Measurements from ENCODE around the gene ZNRD2.

ZNRD2 gene

GRCh38 chr11:65538915-65539743 is 31.1 kb upstream of the ZNRD2 start:
- FAIRE-seq = no peak

GRCh38 chr11:65539744-65540289 is 30.5 kb upstream of the ZNRD2 start:
- FAIRE-seq = no peak

GRCh38 chr11:65540290-65541092 is 29.8 kb upstream of the ZNRD2 start:
- no peak for FAIRE-seq

DNA sequence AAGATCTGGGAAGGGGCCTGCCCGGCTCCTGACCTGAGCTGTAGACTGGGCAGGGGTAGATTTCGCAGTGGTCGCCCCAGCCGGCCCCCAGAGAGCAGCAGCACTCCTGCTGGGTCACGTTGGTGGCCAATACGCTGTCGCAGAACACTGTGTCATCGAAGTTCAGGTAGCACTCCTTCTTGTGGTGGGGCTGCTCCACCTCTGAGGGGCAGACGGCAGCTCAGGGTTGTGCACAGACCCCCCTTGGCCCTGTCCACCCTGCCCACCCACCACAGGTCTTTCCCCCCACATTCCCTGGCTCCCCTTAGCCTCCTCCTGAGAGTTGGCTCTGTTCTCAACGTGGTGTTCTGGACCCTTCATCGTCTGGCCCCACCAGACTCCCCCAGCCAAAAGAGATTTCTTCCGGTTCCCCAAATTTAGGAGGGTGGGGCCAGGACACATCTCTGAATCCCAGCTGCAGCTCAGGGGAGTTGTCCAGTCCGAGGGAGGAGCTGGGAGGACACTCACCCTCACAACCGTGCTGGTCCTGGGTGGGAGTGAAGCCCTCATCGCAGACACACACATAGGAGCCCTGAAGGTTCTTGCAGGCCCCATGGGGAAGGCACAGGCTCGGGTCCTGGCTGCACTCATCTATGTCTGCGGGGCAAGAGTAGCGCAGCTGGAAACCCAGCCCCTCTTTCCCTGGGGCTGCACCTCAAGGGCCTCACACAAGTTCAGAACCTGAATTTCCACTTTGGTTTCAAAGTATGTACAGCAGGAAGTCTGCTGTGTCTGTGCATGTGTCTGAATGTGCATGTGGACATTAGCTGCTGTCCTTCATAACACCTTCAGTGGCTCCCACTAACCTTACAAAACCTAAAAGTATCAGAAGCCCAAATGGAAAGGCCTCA is 28.9 kb upstream of the ZNRD2 start:
- no peak for FAIRE-seq

DNA sequence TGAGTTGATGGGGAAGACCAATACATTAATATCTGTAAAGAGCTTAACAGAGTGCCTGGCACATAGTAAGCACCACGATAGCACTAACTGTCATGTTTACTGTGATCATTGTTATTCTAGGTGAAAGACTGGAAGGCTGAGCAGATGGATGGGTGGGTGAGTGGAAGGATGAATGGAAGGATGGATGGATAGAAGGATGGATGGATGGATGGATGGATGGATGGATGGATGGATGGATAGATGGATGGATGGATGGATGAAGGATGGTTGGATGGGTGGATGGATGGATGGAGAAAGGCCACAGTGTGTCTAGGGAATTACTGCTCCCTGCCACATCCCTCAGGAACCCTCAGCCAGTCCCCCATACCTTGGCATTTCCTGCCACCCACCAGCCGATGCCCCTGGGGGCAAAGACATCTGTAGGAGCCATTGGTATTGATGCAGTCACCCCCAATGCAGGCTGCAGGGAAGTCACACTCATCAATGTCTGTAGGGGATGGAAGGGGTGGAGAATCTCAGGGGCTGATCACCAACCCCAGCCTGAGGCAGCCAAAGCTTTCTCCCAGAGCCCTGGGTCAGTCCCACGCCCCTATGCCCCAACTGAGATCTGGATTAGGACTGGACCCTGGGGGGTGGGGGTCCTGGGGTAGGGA is 27.4 kb upstream of the ZNRD2 start:
- no peak for FAIRE-seq

DNA sequence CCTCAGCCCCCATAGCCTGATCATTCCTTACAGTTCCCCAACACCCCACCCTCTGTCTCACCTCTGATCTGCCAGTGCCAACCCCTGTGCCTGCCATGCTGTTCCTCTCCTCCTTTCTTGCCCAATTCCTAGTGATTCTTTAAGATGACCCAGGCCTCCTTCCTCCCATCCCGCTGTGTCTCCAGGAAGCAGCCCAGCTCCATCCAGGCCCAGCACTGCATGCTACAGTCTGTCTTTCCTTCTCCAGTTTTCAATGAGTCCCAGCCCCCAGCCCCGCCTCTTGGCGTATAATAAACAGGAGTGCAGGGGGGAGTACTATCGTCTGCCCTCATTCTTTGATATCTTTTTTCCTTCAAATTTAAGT is 24.4 kb upstream of the ZNRD2 start:
- FAIRE-seq = no peak

DNA sequence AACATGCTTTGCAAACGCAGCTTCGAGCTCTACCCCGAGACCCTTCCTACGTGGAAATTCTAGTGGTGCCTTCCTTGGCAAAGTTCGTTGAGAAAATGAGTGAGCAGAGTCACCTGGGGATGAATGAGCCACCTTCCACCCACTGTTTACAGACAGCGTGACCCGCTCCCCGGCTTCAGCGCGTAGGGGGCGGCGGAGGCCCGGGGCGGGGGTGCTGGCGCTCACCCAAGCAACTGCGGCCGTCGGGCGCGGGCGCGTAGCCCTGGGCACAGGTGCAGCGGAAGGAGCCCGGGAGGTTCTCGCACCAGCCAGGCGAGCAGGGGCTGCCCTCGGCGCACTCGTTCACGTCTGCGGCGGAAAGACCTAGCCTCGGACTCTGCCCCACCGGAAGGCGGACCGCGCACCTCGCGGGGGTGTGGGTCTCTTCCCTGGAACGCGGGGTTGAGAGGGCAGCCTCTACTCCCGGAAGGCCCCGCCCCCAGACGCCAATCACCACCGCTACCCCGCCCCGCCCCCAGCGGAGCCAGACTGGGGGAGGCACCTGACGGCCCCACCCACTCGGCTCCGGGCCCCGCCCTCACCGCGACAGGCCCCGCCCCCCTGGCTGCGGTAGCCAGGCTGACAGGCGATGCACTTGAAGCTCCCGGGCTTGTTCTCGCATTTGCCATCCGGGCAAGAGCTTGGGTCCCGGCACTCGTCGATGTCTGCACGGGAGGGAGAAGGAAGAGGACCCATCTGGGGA is 23.9 kb upstream of the ZNRD2 start:
- FAIRE-seq = no peak

DNA sequence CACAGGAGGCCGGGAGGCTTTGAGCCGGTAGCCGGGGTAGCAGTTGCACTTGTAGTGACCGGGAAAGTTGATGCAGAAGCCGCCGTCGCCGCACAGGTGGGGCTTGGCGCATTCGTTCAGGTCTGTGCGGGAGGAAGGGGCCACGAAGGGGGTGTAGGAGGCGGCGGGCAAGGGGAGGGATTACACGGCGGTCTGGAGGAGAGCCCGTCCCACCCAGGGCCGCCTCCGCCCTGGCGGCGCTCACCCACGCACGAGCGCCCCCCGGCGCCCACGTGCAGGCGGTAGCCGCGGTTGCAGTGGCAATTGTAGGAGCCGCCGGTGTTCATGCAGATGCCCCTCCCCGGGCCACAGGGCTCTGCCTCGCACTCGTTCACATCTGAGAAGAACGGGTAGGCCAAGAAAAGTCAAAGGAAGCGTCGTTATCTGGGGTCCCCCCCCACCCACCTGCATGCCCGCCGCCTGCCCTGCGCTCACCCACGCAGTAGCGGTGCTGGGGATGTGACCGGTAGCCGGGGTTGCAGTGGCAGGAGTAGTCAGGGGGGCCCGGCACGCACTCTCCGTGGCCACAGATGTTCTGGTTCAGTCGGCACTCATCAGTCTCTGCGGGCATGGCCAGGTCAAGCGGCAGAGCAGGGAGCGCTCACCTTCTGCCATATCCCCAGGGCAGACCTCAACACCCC is 22.7 kb upstream of the ZNRD2 start:
- FAIRE-seq = no peak

GRCh38 chr11:65548395-65548794 is 21.9 kb upstream of the ZNRD2 start:
- FAIRE-seq = no peak

GRCh38 chr11:65549096-65549495 is 21.2 kb upstream of the ZNRD2 start:
- no peak for FAIRE-seq

DNA sequence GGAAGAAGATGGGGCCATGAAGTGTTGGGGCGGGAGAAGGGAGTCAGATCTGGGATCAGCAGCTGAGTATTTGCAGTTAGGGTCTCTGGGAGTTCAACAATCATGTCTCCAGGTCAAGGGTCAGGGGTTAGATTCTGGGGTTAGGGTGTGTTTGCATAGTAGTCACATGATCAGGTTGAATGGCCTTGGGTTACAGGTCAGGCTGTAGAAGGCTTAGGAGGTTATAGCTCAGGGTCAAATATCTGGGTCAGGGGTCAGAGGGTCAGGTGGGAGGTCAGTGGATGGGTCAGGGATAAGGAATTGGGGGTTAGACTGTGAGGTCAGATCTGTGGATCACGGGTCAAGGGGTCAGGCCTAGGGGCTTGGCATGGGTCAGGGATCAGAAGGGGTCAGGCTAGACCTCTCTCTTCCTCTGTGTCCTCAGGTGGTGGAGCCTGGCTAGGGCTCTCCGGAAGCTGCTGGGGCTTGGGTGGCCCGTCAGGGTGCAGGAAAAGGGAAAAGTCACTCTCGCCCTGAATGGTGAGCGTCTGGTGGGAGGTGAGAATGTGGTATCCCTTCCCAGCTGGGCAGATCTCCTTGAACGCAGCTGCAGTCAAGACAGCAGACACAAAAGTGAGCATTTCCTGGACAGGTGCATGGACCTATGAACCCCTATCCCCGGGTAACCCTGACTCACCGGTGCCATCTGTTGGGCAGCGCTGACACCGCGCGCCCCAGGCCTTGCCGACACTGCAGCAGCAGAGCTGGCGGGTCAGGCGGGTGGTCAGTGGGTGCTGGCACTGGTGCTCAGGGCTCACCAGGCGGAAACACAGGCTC is 18.5 kb upstream of the ZNRD2 start:
- FAIRE-seq = no peak

- no peak for FAIRE-seq
These were observed 17.8 kb upstream of the ZNRD2 start for GRCh38 chr11:65552388-65552951.

DNA sequence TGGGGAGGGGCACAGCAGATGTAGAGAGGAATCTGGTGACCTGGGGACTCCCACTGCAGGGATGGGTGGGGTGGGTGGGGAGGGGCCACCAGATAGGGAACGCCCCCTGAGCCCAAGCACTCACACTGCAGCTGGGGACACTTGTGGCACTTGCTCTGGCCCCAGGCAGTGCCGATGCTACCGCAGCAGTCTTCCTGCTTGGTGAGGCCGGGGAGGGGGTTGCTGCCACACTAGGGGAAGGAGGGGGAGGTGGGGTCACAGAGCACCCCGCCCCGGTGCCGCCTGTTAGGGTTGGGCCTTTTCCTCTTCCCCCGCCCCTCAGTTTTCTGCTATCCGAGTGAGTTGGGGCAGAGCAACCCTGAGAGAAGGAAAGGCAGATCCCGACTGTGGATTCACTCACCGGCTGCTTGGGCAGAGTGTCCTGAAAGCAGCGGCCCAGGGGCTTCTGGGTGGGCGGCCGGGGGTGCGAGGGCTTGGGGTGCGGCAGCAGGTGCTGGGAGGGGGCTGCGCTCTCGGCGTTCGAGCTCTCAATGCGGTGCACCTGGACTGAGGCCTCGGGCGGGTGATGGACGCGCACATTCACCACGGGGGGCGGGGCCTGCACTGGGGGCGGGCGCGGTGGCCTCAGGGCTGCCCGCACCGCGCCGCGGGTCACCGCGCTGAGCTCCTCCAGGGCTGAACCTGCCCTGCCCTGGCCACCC is 16.8 kb upstream of the ZNRD2 start:
- no peak for FAIRE-seq

DNA sequence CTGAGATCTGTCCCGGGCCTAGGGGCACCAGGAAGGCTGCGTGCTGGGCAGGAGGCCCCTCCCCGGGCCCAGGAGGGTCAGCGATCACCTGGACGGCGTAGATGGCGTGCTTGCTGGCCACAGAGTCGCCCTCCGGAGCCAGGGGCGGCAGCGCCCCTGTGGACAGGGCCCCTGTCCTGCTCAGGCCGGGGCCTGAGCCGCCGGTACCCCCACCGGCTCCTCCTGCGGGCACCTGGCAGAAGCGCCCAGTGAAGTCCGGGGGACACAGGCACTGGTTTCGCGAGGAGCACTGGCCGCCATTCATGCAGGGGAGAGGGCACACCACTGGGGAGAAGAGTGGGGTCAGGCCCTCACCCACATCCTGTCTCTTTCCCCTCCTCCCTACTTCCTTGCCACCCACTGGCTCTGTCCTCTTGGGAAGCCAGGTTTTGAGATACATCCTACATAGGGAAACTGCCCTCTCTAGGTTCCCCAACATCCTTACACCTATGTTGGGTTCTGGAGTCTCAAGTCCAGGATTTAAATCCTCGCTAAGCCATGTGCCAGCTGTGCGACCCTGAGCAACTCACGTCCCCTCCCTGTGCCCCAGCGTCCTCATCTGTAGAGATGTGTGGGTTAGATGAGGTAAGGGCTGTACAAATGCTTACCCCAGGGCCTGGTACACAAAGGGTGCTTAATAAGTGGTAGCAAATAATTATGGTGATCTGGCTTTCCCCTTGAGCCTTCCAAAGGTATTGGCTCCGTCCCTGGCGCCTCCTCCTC is 16.0 kb upstream of the ZNRD2 start:
- no peak for FAIRE-seq

DNA sequence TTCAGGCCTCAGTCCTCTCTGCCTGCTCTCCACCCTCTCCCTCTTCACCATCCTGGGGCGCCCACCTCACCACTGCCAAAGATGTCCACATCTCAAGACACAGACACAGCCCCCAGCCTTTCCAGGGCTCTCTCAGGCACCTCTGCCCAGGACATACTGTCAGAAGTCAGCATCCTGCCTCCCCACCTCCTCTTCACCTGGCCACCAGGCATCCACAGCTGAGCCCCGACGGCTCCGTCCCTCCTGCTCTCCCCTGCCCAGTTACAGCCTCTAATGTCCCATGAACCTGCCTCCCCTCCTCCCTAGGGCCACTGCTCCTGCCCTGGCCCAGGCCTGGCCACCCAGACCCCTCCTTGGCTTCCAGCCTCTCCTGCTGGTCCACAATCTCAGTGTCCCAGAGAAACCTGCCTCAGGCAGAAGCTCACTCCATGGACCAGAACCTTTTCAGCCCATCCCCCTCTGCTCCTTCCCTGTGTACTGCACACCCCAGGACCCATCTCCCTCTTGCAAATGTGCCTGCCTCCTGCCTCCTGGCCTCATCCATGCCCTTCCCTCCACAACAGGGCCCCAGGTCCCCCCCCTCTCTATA is 15.3 kb upstream of the ZNRD2 start:
- no peak for FAIRE-seq

GRCh38 chr11:65555693-65556231 is 14.5 kb upstream of the ZNRD2 start:
- no peak for FAIRE-seq

- no peak for FAIRE-seq
These were observed 13.6 kb upstream of the ZNRD2 start for GRCh38 chr11:65556470-65557279.
